HCT116 (cell line): ENCODE measurements around the gene NOC4L. TPM values are rescaled to one million over a fixed set of nuclear protein-coding genes. Genes with fewer than 3 reads are reported as not detected.

Experiments
- ATAC-seq: fragments of 200-7000 bp; cut with Tn5 transposase; 2 replicates; pipeline ENCODE4 v1.9.1; 2020; ENCODE audit warnings: mild to moderate bottlenecking, moderate library complexity
- BruUV-seq: library from RNA; stranded (reverse); fragments of 400-500 nt; replicated peaks from 2 replicates; lab custom pipeline; 2021; lab: Mats Ljungman, UMichigan
- CTCF ChIA-PET: fragments of 300-600 bp; sonication (Branson Sonifier 250); formaldehyde crosslinking; loops from one replicate; lab custom pipeline; 2021; ENCODE audit warnings: antibody characterized with exemption; lab: Charles Lee
- POLR2A ChIA-PET: fragments of 300-600, 350-600 bp; sonication (Branson Sonifier 250); formaldehyde crosslinking; loops from one replicate; lab custom pipeline; 2021; ENCODE audit warnings: antibody characterized with exemption; lab: Charles Lee
- RAD21 ChIA-PET, 2 experiments: fragments of 300-600 bp; sonication (Branson Sonifier 250); formaldehyde crosslinking; loops; one replicate each; lab custom pipeline; 2023; ENCODE audit warnings: low total read pairs in 2 of 2; ENCODE audit not compliant: uncharacterized antibody in 2 of 2, unreplicated experiment in 2 of 2, low non-redundant PET in 1 of 2; lab: Charles Lee
- DNase-seq: peaks from one replicate; pipeline ENCODE4 v3.0.0-alpha.2; 2010; ENCODE audit warnings: low read depth, low spot score
- H2AFZ ChIP-seq: fragments of 200-600 bp; shearing (Covaris generic), sonication (generic); 2 replicates; pipeline ENCODE4 v1.6.1; 2017; ENCODE audit warnings: low read depth, mixed run types, mixed read lengths, antibody characterized with exemption, low read length; ENCODE audit not compliant: poor library complexity, severe bottlenecking
- H3K27ac ChIP-seq: 2 replicates; pipeline ENCODE4 v1.5.1; 2012; ENCODE audit warnings: low read depth, low read length
- H3K27me3 ChIP-seq: fragments of 200-600 bp; sonication (generic); 2 replicates; pipeline ENCODE4 v1.6.1; 2016; ENCODE audit warnings: mixed run types, low read length, mixed read lengths; ENCODE audit not compliant: insufficient read depth
- H3K36me3 ChIP-seq, 2 experiments: fragments of 200-500 bp in 1 of 2; fragments of 200-600 bp in 1 of 2; sonication (Bioruptor generic) in 1 of 2; sonication (generic) in 1 of 2; 2 replicates each; pipeline versions ENCODE4 v1.5.1 to v1.6.1; 2014 to 2016; ENCODE audit warnings: low read length in 2 of 2, inconsistent platforms in 1 of 2, mixed read lengths in 1 of 2, mixed run types in 1 of 2; ENCODE audit not compliant: insufficient read depth in 2 of 2, control insufficient read depth in 1 of 2
- H3K4me1 ChIP-seq, 2 experiments: fragments of 200-600 bp in 1 of 2; sonication (generic) in 1 of 2; 2 replicates each; pipeline versions ENCODE4 v1.5.1 to v1.6.1; 2012 to 2017; ENCODE audit warnings: low read length in 2 of 2, inconsistent platforms in 1 of 2, mild to moderate bottlenecking in 1 of 2, mixed read lengths in 1 of 2, mixed run types in 1 of 2, moderate library complexity in 1 of 2; ENCODE audit not compliant: insufficient read depth in 2 of 2, control insufficient read depth in 1 of 2
- H3K4me2 ChIP-seq: fragments of 200-600 bp; sonication (generic); 2 replicates; pipeline ENCODE4 v1.6.1; 2017; ENCODE audit warnings: mixed run types, low read length, mixed read lengths
- H3K4me3 ChIP-seq, 2 experiments: fragments of 200-600 bp in 1 of 2; sonication (generic) in 1 of 2; replicated peaks in 1 of 2; 2 replicates each; pipeline ENCODE4 v1.5.1; 2011 to 2016; ENCODE audit warnings: low read length in 2 of 2, control low read depth in 1 of 2, low read depth in 1 of 2, mild to moderate bottlenecking in 1 of 2, mixed read lengths in 1 of 2, mixed run types in 1 of 2
- H3K79me2 ChIP-seq: fragments of 200-600 bp; sonication (generic); 2 replicates; pipeline ENCODE4 v1.6.1; 2017; ENCODE audit warnings: mild to moderate bottlenecking, mixed run types, low read length, moderate library complexity, mixed read lengths; ENCODE audit not compliant: insufficient read depth
- H3K9ac ChIP-seq: fragments of 200-600 bp; sonication (generic); 2 replicates; pipeline ENCODE4 v1.6.1; 2016; ENCODE audit warnings: low read length, mixed read lengths
- H3K9me2 ChIP-seq: fragments of 200-600 bp; sonication (generic), shearing (Covaris generic); 2 replicates; pipeline ENCODE4 v1.6.1; 2017; ENCODE audit warnings: mixed run types, mild to moderate bottlenecking, moderate library complexity; ENCODE audit not compliant: insufficient read depth
- H3K9me3 ChIP-seq, 2 experiments: fragments of 200-500 bp in 1 of 2; fragments of 200-600 bp in 1 of 2; sonication (Bioruptor generic) in 1 of 2; sonication (generic) in 1 of 2; 2 replicates each; pipeline ENCODE4 v1.6.1; 2014 to 2017; ENCODE audit warnings: low read length in 2 of 2, mixed read lengths in 2 of 2, inconsistent platforms in 1 of 2, low read depth in 1 of 2, mild to moderate bottlenecking in 1 of 2, mixed run types in 1 of 2, moderate library complexity in 1 of 2; ENCODE audit not compliant: control insufficient read depth in 1 of 2, insufficient read depth in 1 of 2
- H4K20me1 ChIP-seq: fragments of 200-600 bp; sonication (generic), shearing (Covaris generic); 2 replicates; pipeline ENCODE4 v1.6.1; 2017; ENCODE audit warnings: mixed run types, mild to moderate bottlenecking, moderate library complexity; ENCODE audit not compliant: insufficient read depth
- ATF3 ChIP-seq: IDR thresholded peaks from 2 replicates; pipeline ENCODE4 v1.6.1; 2012
- CBX3 ChIP-seq: IDR thresholded peaks from 2 replicates; pipeline ENCODE4 v1.6.1; 2012; ENCODE audit warnings: low read depth
- EGR1 ChIP-seq: IDR thresholded peaks from 2 replicates; pipeline ENCODE4 v1.6.1; 2012; ENCODE audit warnings: low read depth
- EZH2 ChIP-seq: fragments of 200-600 bp; sonication (generic); IDR thresholded peaks from 2 replicates; pipeline ENCODE4 v1.6.1; 2017; ENCODE audit warnings: antibody characterized with exemption, mixed run types
- JUND ChIP-seq: IDR thresholded peaks from 2 replicates; pipeline ENCODE4 v1.6.1; 2012
- RAD21 ChIP-seq: IDR thresholded peaks from 2 replicates; pipeline ENCODE4 v1.6.1; 2012; ENCODE audit warnings: low read depth, mild to moderate bottlenecking
- SP1 ChIP-seq: IDR thresholded peaks from 2 replicates; pipeline ENCODE4 v1.6.1; 2012; ENCODE audit warnings: low read depth
- SRF ChIP-seq: IDR thresholded peaks from 2 replicates; pipeline ENCODE4 v1.6.1; 2012; ENCODE audit warnings: low read depth
- TCF7L2 ChIP-seq: IDR thresholded peaks from 2 replicates; pipeline ENCODE4 v1.7.0; 2011; ENCODE audit warnings: borderline replicate concordance, inconsistent platforms; ENCODE audit not compliant: insufficient read depth, insufficient read length; ENCODE audit errors: extremely low read depth
- YY1 ChIP-seq: IDR thresholded peaks from 2 replicates; pipeline ENCODE4 v1.6.1; 2011; ENCODE audit warnings: low read length, low read depth, moderate library complexity, mild to moderate bottlenecking; ENCODE audit not compliant: insufficient replicate concordance; ENCODE audit errors: extremely low read depth
- ZBTB33 ChIP-seq: IDR thresholded peaks from 2 replicates; pipeline ENCODE4 v1.6.1; 2011; ENCODE audit warnings: mild to moderate bottlenecking, low read length, moderate library complexity; ENCODE audit not compliant: insufficient replicate concordance; ENCODE audit errors: extremely low read depth
- ZFX ChIP-seq: fragments of 450-650 bp; IDR thresholded peaks from 2 replicates; pipeline ENCODE4 v1.6.1; 2017
- intact Hi-C: fragments of 100-400 bp; cut with micrococcal nuclease; formaldehyde crosslinking; loops from 2 replicates; pipeline ENCODE4 v1.10.0; 2022
- total RNA-seq: library from RNA; stranded (reverse); gene quantifications from one replicate; pipeline ENCODE4 v1.2.1, GENCODE V29; 2021; ENCODE audit not compliant: unreplicated experiment

NOC4L gene
- total RNA-seq, 1 experiment from 2014 or later: 47.6 TPM

- H3K27ac ChIP-seq: no peak overlapping the region
- no peak for ATAC-seq
- ChIA-PET CTCF (no interaction called here), RAD21 (no interaction called here), POLR2A (no interaction called here)
- peaks cover 7 to 22% of the 10 kb centered on the region in 2 experiments for H3K4me1 ChIP-seq
- no peaks in the 10 kb centered on the region for H3K79me2 ChIP-seq
- no peak overlapping the region for H3K4me3 ChIP-seq
- no peaks in the 10 kb centered on the region for H3K9me2 ChIP-seq
- no peak for TF ChIP-seq RAD21
- no peak for TF ChIP-seq CBX3
- TF ChIP-seq EGR1: no peak
- TF ChIP-seq TCF7L2: no peak
- TF ChIP-seq ZBTB33: no peak
- TF ChIP-seq SRF: no peak
- no peak for TF ChIP-seq SP1
- TF ChIP-seq JUND: no peak
- TF ChIP-seq ATF3: no peak
- TF ChIP-seq ZFX: no peak
- TF ChIP-seq YY1: no peak
- no peak for TF ChIP-seq EZH2
- H3K36me3 ChIP-seq: no peaks in the 10 kb centered on the region
- H4K20me1 ChIP-seq: no peaks in the 10 kb centered on the region
- H3K9me3 ChIP-seq: no peaks in the 10 kb centered on the region
- intact Hi-C loops: no loop called here
- no peak overlapping the region for H3K4me2 ChIP-seq
- DNase-seq: no peak
- no TSS peak for BruUV-seq
- H3K27me3 ChIP-seq: 0 out of 2 replicates have a peak, but pooled peaks cover 6% of the 10 kb centered on the region
- H3K9ac ChIP-seq: no peak overlapping the region
- H2AFZ ChIP-seq: no peak overlapping the region
These were observed 41.4 kb downstream of the NOC4L start for GRCh38 chr12:132185705-132186104.
